ENCODE measurements around the gene UBE2E2.

UBE2E2 gene

DNA sequence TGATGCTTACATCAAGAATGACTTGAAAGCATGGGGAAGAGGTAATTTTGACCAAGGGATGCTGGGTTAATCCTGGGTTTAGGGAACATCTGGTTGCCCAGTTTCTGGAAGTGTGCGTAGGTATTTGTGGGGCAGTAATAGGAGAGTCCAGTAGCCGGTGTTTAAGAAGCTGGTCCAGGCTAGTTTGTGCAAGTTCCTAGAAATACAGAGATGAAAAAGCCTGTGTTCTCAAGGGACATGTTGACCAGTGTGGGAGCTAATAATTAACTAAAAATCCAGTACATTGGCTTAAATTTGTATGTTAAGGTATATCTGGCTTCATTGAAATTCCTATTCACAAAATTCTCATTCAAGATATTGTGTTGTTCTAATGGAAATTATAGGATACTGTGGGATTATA, 51.2 kb downstream of the UBE2E2 start:
- no peak for DNase-seq (ENCODE audit: low read depth)
- H3K4me3 ChIP-seq (ENCODE audit: low read depth, low read length), result no peak overlapping the region
- TF ChIP-seq, protein P1, sequence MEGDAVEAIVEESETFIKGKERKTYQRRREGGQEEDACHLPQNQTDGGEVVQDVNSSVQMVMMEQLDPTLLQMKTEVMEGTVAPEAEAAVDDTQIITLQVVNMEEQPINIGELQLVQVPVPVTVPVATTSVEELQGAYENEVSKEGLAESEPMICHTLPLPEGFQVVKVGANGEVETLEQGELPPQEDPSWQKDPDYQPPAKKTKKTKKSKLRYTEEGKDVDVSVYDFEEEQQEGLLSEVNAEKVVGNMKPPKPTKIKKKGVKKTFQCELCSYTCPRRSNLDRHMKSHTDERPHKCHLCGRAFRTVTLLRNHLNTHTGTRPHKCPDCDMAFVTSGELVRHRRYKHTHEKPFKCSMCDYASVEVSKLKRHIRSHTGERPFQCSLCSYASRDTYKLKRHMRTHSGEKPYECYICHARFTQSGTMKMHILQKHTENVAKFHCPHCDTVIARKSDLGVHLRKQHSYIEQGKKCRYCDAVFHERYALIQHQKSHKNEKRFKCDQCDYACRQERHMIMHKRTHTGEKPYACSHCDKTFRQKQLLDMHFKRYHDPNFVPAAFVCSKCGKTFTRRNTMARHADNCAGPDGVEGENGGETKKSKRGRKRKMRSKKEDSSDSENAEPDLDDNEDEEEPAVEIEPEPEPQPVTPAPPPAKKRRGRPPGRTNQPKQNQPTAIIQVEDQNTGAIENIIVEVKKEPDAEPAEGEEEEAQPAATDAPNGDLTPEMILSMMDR (IDR thresholded peaks at IDR 0.05; ENCODE audit: insufficient read depth, low read depth, low read length, missing control alignments), result no peak

DNA sequence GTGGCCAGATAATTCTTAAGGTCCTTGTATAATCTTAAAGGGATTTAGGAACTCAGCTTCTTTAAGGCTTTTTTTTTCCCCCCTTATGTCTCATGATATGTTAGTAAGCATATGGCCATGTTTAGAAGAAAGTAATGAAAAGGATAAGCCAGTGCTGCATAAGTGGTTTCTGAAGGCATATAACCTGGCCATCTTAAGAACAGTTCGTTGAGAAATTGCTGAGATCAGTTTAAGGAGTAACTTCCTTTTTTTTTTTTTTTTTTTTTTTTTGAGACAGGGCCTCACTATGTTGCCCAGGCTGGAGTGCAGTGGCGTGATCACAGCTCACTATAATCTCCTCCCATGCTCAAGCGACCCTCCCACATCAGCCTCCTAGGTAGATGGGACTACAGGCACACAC, 51.7 kb downstream of the UBE2E2 start:
- TF ChIP-seq, protein P1 (IDR thresholded peaks at IDR 0.05; ENCODE audit: insufficient read depth, low read depth, low read length, missing control alignments), result no peak
- H3K4me3 ChIP-seq (ENCODE audit: low read depth, low read length), result no peak overlapping the region
- DNase-seq (ENCODE audit: low read depth), result no peak

DNA sequence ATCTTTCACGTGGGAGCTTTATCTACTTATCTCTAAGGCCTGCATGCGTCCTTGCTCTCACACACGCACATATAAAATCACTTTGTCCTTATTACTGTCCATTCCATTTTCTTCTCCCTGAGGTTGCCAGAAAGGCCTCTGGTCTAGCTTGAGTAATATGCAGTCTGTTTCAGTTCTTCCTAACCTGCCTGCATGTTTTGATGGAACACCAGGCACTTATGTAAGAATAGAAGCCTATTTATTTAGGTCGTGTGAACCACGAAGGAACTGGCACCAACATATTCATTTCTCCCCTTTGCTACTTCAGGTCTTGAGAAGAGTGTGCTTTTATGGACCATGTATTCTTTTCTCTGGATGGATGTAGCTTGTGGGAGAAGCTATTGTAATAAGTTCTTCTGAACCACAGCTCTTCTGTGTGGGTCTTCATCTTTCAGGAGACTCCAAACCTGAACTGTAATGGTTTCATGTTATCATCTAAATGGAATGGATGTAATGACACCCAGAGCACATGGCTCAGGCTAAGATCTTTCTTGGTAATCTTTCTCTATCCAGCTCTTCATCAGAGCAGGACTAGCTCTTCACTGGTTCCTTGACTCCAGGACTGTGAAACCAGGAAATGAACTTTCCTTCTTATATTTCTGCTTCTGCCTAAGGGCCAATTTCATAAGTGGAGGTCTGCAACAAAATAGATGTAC, 53.8 kb downstream of the UBE2E2 start:
- no peak for DNase-seq (ENCODE audit: low read depth)

DNA sequence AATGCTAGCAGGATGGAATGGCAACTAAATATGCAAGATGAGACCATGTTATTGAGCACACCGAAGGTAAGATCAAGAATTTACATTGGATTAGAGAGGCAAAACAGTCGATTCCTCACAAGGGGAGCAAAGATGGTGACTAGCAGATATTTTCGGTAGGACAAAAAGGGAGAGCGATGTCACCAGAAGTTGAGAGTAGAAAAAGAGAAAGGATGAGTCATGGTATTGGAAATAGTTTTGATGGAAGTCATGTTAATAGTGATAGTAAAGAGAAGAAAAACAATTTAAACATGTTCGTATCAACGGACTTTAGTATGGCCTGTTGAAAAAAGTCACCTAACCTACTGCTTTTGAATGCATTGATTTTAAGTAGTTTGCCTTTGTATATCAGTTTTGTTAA, 55.0 kb downstream of the UBE2E2 start:
- TF ChIP-seq, protein P1 (IDR thresholded peaks at IDR 0.05; ENCODE audit: insufficient read depth, low read depth, low read length, missing control alignments), result no peak
- no peak overlapping the region for H3K4me3 ChIP-seq (ENCODE audit: low read depth, low read length)
- no peak for DNase-seq (ENCODE audit: low read depth)

More for the DNA sequence above, 53.8 kb downstream of the UBE2E2 start:
- no peak overlapping the region for H3K4me3 ChIP-seq (ENCODE audit: low read depth, low read length)
- TF ChIP-seq, protein P1 (IDR thresholded peaks at IDR 0.05; ENCODE audit: insufficient read depth, low read depth, low read length, missing control alignments), result no peak

DNA sequence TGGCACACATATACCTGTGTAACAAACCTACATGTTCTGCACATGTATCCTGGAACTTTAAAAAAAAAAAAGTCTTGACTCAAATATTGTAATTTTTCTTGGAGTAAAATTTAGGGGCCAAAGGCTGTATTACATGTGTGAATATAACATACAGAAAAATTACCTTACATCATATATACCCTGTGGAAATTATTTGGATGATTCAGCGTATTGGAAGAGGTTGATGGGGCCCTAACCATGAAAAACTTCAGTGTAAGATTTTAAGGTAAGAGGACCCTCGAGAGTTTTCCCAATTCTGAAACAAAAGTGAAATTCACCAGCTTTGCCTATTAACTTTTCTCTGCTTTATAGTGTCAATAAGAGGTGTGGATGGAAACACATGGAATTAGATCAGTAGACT, 56.4 kb downstream of the UBE2E2 start:
- TF ChIP-seq, protein P1 (IDR thresholded peaks at IDR 0.05; ENCODE audit: insufficient read depth, low read depth, low read length, missing control alignments), result no peak

DNA sequence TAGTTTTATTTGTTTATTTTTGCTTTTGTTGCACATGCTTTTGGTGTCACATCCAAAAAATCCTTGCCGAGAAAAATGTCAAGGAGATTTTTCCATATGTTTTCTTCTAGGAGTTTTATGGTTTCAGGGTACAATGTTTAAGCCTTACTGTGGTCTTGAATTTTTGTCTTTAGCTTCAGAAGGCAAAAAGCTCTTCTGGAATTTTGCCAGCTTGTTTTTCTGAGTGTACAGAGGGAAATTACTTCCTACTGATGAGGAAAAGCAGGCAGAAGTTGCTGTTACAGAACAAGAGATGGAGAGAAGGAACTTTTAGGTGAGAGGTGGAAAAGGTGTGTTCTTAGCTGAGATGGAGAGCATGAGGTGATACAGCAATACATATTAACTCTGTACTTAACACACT, 59.6 kb downstream of the UBE2E2 start:
- DNase-seq (ENCODE audit: low read depth), result no peak
- H3K4me3 ChIP-seq (ENCODE audit: low read depth, low read length), result no peak overlapping the region
- TF ChIP-seq, protein P1 (IDR thresholded peaks at IDR 0.05; ENCODE audit: insufficient read depth, low read depth, low read length, missing control alignments), result no peak

More for the DNA sequence above, 56.4 kb downstream of the UBE2E2 start:
- no peak for DNase-seq (ENCODE audit: low read depth)
- H3K4me3 ChIP-seq (ENCODE audit: low read depth, low read length), result no peak overlapping the region

DNA sequence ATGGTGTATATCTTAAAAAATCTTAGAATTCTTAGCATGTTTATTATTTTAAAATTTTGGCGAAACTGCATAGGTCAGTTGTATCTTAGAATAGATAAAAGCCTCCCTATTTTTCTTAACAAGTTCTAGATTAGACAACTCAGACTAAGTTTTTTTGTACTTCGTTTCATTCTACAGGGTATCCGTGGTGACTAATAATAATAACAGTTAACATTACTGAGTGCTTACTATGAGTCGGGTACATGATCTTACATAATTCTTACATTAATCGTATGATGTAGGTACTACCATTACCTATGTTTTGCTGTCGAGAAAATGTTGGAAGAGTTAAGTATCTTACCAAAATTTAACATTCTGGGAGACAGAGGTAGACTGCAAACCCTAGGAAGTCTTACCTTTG, 60.7 kb downstream of the UBE2E2 start:
- H3K4me3 ChIP-seq (ENCODE audit: low read depth, low read length), result no peak overlapping the region
- DNase-seq (ENCODE audit: low read depth), result no peak
- TF ChIP-seq, protein P1 (IDR thresholded peaks at IDR 0.05; ENCODE audit: insufficient read depth, low read depth, low read length, missing control alignments), result no peak
